Measurements from ENCODE around the gene ARL8A. TPM values are rescaled to one million over a fixed set of nuclear protein-coding genes. Genes with fewer than 3 reads are reported as not detected.

ARL8A gene
- polyA plus RNA-seq, 3 donors: 12.4 to 123 (median 14.8) TPM

GRCh38 chr1:202171292-202172014, 26.9 kb upstream of the ARL8A start:
- intact Hi-C loops (cut with micrococcal nuclease): no loop called here
- no peak overlapping the region for H3K4me3 Mint-ChIP-seq

GRCh38 chr1:202170726-202171125, 26.2 kb upstream of the ARL8A start:
- H3K4me3 Mint-ChIP-seq: no peak overlapping the region
- Histone ChIP-seq H3K9ac (ENCODE audit: insufficient read depth, low read length, poor library complexity, severe bottlenecking) (no peak overlapping the region), H3K79me2 (ENCODE audit: insufficient read depth, low read length) (no peaks in the 10 kb centered on the region), H3K27ac (ENCODE audit: low read depth in 1 of 2, low read length in 2 of 2) (no peak overlapping the region), H3K27me3 (ENCODE audit: control insufficient read depth in 2 of 2, insufficient read depth in 2 of 2, low read length in 2 of 2) (no peaks in the 10 kb centered on the region), H3K9me3 (replicated peaks in 1 of 2; ENCODE audit: control insufficient read depth in 1 of 2, insufficient read depth in 1 of 2, low read length in 2 of 2) (no peaks in the 10 kb centered on the region), H3K4me3 (replicated peaks in 1 of 3; ENCODE audit: low read depth in 2 of 3, low read length in 3 of 3) (no peak overlapping the region), H3K4me1 (ENCODE audit: control insufficient read depth in 1 of 2, insufficient read depth in 2 of 2, low read length in 2 of 2) (no peaks in the 10 kb centered on the region), H2AFZ (ENCODE audit: insufficient read depth, low read depth, low read length, poor library complexity, severe bottlenecking) (no peak overlapping the region), H3K36me3 (replicated peaks in 1 of 2; ENCODE audit: control insufficient read depth in 1 of 2, insufficient read depth in 2 of 2, low read length in 2 of 2) (no peaks in the 10 kb centered on the region), H3K4me2 (replicated peaks; ENCODE audit: extremely low read depth, low read length, poor library complexity, severe bottlenecking) (no peak overlapping the region), H4K20me1 (ENCODE audit: insufficient read depth, low read length) (no peaks in the 10 kb centered on the region)
- no peak for TF ChIP-seq CTCF (IDR thresholded peaks at IDR 0.05)
- peaks cover 3 to 6% (median 4%) of the 10 kb centered on the region in 3 donors for H3K27me3 Mint-ChIP-seq (ENCODE audit: low read depth in 3 of 3)
- H3K36me3 Mint-ChIP-seq: no peaks in the 10 kb centered on the region
- intact Hi-C loops (cut with micrococcal nuclease): no loop called here
- H3K9me3 Mint-ChIP-seq: no peaks in the 10 kb centered on the region
- H3K27ac Mint-ChIP-seq: peak overlapping the region in 1 of 7 donors; percentile 41
- 82% methylated on average over 5 of the region's 6 CpGs for WGBS (ENCODE audit: insufficient coverage)
- no peak for DNase-seq
- no peaks in the 10 kb centered on the region for H3K4me1 Mint-ChIP-seq

More at GRCh38 chr1:202171292-202172014, 26.9 kb upstream of the ARL8A start:
- Mint-ChIP-seq H3K9me3 (no peaks in the 10 kb centered on the region), H3K27me3 (ENCODE audit: low read depth in 3 of 3) (peaks cover 2 to 6% (median 3%) of the 10 kb centered on the region in 3 donors), H3K27ac (no peak overlapping the region), H3K36me3 (no peaks in the 10 kb centered on the region), H3K4me1 (no peaks in the 10 kb centered on the region)
- TF ChIP-seq CTCF (IDR thresholded peaks at IDR 0.05): no peak
- Histone ChIP-seq H3K79me2 (ENCODE audit: insufficient read depth, low read length) (no peaks in the 10 kb centered on the region), H4K20me1 (ENCODE audit: insufficient read depth, low read length) (no peaks in the 10 kb centered on the region), H3K36me3 (replicated peaks in 1 of 2; ENCODE audit: control insufficient read depth in 1 of 2, insufficient read depth in 2 of 2, low read length in 2 of 2) (no peaks in the 10 kb centered on the region), H3K9me3 (replicated peaks in 1 of 2; ENCODE audit: control insufficient read depth in 1 of 2, insufficient read depth in 1 of 2, low read length in 2 of 2) (no peaks in the 10 kb centered on the region), H3K27me3 (ENCODE audit: control insufficient read depth in 2 of 2, insufficient read depth in 2 of 2, low read length in 2 of 2) (no peaks in the 10 kb centered on the region), H2AFZ (ENCODE audit: insufficient read depth, low read depth, low read length, poor library complexity, severe bottlenecking) (no peak overlapping the region), H3K27ac (ENCODE audit: low read depth in 1 of 2, low read length in 2 of 2) (no peak overlapping the region), H3K4me3 (replicated peaks in 1 of 3; ENCODE audit: low read depth in 2 of 3, low read length in 3 of 3) (no peak overlapping the region), H3K4me2 (replicated peaks; ENCODE audit: extremely low read depth, low read length, poor library complexity, severe bottlenecking) (no peak overlapping the region), H3K9ac (ENCODE audit: insufficient read depth, low read length, poor library complexity, severe bottlenecking) (no peak overlapping the region), H3K4me1 (ENCODE audit: control insufficient read depth in 1 of 2, insufficient read depth in 2 of 2, low read length in 2 of 2) (no peaks in the 10 kb centered on the region)
- WGBS (ENCODE audit: insufficient coverage): 99% methylated on average over 10 of the region's 11 CpGs
- DNase-seq: no peak

All from CD14-positive monocyte (primary cell).